Dermis microvascular lymphatic vessel endothelial cell (primary cell): ENCODE results near the gene IGF2BP3. TPM values are rescaled to one million over a fixed set of nuclear protein-coding genes. Genes with fewer than 3 reads are reported as not detected.

Experiments used
- DNase-seq, 2 donors: peaks; one replicate each; pipeline versions ENCODE4 v3.0.0 to v3.0.0-alpha.2; 2010; ENCODE audit warnings: low read depth in 2 of 2
- total RNA-seq: library from RNA; depleted of rRNA; stranded (reverse); fragments of >200 nt; gene quantifications from 2 replicates; pipeline ENCODE4 v1.2.1, GENCODE V29; 2014

IGF2BP3 gene
- total RNA-seq, 1 donor from 2014 or later = 12.3 TPM

- DNase-seq = no peak
Observed at GRCh38 chr7:23472556-23472955, 2.3 kb upstream of the IGF2BP3 start.

GRCh38 chr7:23472046-23472445 lies 1.8 kb upstream of the IGF2BP3 start:
- DNase-seq = no peak

GRCh38 chr7:23471106-23471859 lies 992 bp upstream of the IGF2BP3 start:
- DNase-seq = peak in 1 of 2 donors; percentile 75

- DNase-seq = no peak
Observed at GRCh38 chr7:23469961-23470250, 385 bp downstream of the IGF2BP3 start.

GRCh38 chr7:23469150-23469960 lies 936 bp downstream of the IGF2BP3 start:
- peak in 1 of 2 donors; percentile 58 for DNase-seq

GRCh38 chr7:23468526-23469149 lies 1.7 kb downstream of the IGF2BP3 start:
- peak in 1 of 2 donors; percentile 24 for DNase-seq

- peak in 1 of 2 donors; percentile 45 for DNase-seq
Observed at GRCh38 chr7:23467806-23468525, 2.3 kb downstream of the IGF2BP3 start.

- no peak for DNase-seq
Observed at GRCh38 chr7:23467291-23467805, 2.9 kb downstream of the IGF2BP3 start.

GRCh38 chr7:23462846-23463245 lies 7.4 kb downstream of the IGF2BP3 start:
- DNase-seq = peak in 1 of 2 donors; percentile 80

- DNase-seq = no peak
Observed at GRCh38 chr7:23458044-23458443, 12.2 kb downstream of the IGF2BP3 start.

GRCh38 chr7:23456093-23456492 lies 14.2 kb downstream of the IGF2BP3 start:
- DNase-seq = no peak

GRCh38 chr7:23454881-23455526 lies 15.3 kb downstream of the IGF2BP3 start:
- no peak for DNase-seq

- DNase-seq = no peak
Observed at GRCh38 chr7:23450518-23450917, 19.8 kb downstream of the IGF2BP3 start.

GRCh38 chr7:23449941-23450340 lies 20.4 kb downstream of the IGF2BP3 start:
- no peak for DNase-seq

- DNase-seq = no peak
Observed at GRCh38 chr7:23445326-23445725, 25.0 kb downstream of the IGF2BP3 start.

GRCh38 chr7:23443974-23444373 lies 26.3 kb downstream of the IGF2BP3 start:
- DNase-seq = no peak

- no peak for DNase-seq
Observed at GRCh38 chr7:23438171-23438570, 32.1 kb downstream of the IGF2BP3 start.

- no peak for DNase-seq
Observed at GRCh38 chr7:23434147-23434917, 36.0 kb downstream of the IGF2BP3 start.

GRCh38 chr7:23431702-23432199 lies 38.5 kb downstream of the IGF2BP3 start:
- no peak for DNase-seq

GRCh38 chr7:23430893-23431259 lies 39.4 kb downstream of the IGF2BP3 start:
- no peak for DNase-seq
